HCEC 1CT (cell line): ENCODE data around the gene PTPRT.
"Not testable (repeated sequence)": the region's sequence is repeated elsewhere in the genome, so short reads cannot be mapped to it uniquely, and the experiment has no call there.

Source experiments
- DNase-seq: peaks from one replicate; pipeline ENCODE4 v3.0.0-alpha.2; 2017

Gene PTPRT

DNA sequence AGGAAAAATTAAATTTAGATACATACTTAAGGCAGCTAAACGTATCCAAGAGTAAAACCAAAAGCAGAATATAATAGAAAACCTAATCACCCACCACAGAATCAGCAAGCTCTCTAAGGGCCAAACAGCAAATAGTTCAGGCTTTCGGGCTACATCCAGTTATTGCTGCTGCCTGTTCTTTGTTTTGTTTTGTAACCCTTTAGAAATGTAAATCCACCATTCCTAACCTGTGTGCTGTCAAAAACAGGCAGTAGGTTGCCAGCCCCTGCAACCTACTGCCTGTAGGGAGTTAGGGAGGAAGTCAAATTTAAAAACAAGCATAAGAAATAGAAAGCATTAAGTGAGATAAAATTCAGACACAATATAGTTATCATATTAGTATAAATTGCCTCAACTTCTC is 225.9 kb downstream of the PTPRT start:
- no peak for DNase-seq

DNA sequence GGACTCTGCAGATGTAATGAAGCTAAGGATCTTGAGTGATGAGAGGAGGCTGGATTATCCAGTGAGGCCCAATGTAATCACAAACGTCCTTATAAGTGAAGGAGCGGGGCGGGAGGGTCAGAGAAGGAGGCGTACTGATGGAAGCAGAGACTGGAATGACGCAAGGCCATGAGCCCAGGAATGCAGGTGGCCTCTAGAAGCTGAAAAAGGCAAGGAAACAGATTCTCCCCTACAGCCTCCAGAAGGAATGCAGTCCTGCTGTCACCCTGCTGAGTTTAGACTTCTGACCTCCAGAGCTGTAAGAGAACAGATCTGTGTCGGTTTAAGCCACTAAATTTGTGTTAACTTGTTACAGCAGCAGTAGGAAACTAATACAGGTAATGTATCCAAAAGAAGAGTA is 227.9 kb downstream of the PTPRT start:
- no peak for DNase-seq

DNA sequence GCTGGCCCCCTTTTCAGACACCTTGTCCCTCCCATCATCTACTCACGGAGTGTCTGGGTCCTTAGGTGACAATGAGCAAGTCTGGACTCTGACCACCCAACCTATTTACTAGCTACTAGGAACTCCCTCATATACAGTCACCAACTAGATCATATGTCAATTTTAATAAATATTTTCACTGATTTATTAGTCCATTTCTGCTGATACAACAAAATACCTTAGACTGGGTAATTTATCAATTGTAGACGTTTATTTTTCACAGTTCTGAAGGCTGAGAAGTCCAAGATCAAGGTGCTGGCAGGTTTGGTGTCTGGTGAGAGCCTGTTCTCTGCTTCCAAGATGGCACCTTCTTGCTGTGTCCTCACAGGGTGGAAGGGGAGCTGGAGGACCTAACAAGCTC is 229.7 kb downstream of the PTPRT start:
- no peak for DNase-seq

DNA sequence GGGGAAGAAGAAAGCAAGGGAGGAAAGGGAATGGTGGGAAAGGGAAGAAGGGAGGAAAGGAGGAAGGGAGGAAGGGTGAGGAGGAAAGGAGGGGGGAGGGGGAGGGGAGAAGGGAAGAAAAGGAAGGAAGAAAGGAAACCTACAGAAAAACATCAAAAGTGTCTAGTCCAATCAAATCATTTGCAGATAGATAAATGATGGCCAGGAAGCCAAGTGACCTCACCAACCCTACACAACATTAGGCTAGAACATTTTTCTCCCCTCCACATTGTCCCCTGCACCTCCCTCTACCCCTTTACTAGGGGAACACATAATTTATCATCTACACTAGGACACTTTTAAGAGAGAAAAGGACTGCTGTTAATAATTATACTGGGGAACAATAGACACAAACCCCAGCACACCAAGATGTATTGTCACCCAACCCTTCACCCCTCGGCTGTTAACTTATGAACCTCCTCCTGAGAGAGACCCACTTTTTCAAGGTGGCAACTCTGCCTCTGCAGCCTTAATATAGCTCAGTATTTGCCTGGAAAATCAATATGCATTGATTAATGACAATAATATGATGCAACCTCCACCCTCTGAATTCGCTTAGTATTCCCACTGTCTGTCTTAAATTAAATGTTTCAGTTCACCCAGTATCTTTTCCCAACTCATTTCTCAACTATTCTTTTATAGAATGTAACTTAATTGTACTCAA is 231.2 kb downstream of the PTPRT start:
- no peak for DNase-seq

DNA sequence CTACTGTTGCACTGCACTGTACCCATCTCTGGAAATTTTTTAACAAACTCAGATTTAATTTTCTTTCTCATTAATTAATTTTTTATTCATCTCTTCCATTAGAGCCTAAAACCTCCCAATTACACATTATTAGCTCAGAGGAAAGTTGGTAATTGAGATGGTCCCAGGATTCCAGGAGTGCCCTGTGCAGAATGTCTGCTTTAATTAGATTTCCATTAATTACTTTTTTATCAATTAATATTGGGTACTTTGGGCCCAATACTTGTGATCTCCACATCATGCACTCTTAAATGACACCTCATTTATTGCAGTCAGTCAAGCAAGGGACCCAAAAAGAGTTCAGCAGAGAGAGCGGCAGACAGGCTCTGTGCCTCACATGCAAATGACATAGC is 232.0 kb downstream of the PTPRT start:
- DNase-seq: no peak

DNA sequence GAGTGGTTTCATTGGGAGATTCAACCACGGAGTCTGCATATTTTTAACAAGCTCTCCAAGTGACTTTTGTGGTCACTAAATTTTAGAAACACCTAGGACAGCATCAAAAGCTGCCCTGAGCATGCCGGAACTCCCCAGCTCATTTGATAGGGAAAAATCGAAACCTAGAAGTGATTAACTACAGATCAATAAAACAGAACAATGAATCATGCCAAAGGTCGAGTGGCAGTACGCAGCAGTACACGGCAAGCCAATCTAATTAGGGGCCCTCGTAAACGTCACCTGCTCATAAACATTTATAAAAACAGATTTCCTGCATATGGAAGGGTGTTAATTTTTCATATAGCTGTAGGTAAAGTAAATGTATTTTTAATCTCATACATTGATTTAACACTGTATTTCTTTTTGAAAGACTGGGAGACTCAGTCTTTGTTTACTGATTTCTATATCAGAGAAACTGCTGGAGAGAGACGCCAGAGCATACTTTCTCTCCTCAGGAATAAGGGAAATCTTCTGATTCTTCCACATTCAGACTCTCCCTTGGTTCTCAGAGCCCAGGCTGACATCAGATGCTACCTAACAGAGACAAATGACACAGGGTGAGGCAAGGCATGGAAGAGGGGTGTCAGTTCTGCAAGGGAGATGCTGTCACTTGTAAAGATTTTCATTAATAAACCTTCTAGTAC is 232.5 kb downstream of the PTPRT start:
- DNase-seq: no peak

DNA sequence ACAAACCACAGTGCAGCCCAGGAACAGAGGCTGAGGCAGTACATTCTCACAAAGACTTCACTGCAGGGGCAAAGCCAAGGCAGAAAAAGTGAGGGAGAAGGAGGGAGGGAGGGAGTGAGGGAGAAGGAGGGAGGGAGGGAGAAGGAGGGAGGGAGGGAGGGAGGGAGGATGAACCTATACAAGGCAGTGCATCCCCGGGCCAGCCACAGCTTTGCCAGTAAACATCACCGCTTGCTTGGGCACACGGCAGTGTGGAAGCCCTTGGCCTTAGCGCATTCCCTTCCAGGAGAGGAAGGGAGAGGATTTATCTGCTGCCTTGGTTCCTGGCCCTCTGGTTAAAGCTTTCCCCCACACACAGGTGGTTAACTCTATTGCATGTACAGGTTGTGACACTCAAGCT is 234.0 kb downstream of the PTPRT start:
- DNase-seq: no peak

DNA sequence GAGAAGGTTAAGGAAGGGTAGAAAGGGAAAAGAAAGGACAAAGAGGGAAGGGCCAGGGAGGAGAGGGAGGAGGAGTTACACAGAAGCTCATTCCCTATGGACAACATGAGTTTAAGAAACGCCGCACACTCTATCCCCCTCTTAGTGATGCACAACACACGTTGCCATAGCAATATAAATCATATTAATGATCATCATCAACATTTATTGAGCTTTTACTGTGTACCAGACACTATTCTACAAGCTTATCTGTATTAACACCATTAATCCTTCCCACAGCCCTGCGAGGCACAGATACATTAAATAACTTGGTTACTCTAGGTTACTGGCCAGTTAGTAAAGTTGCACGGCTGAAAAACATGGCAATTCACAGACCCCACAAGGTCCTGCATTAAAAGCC is 234.8 kb downstream of the PTPRT start:
- DNase-seq: no peak

DNA sequence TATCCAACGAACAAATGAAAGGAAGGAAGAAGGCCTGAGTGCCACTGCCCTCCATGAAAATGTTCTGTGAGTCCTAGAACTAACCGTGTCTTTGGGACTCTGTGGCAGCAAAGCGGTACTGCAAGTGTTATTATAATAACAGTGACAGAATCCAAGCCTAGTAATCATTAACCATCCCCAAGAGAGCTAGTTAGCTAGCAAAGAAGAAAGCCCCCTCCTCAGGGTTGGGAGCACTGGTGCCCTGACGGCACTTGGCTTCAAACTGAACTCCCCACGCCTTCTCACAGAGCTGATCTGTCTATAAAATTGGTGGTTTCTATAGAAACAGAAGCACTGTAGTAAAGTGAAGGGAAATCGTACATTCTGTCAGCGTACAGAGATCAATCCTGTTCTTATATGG is 239.8 kb downstream of the PTPRT start:
- DNase-seq: no peak

DNA sequence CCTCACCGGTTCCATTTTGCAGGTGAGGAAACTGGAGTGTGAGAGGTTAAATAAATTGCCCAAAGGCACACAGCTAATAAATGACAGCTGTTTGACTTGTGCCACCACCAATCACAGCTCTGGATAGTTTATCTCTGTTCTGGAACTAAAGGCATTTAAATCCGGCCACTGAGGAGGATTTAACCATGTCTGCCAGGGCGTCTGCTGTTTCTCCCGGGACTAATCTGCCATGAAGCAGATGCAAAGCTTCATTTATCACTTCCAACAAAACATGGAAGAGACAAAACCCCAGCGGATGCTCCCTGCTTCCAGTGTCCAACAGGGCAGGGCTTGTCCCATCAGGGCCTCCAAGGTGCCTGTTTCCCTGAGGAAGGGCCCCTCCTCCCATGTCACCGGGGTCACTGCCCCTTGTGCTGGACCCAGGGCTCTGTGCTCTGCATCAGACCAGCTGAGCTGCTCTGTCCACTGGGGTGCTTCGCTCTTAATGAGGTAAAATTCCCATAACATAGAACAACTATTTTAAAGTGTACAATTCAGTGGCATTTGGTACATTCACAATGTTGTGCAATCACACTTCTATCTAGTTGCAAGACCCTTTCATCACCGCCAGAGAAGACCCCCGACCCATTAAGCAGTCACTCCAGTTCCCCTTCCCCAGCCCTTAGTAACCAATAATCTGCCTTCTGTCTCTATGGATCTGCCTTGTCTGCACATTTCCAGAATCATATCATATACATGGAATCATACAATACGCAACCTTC is 244.3 kb downstream of the PTPRT start:
- no peak for DNase-seq

DNA sequence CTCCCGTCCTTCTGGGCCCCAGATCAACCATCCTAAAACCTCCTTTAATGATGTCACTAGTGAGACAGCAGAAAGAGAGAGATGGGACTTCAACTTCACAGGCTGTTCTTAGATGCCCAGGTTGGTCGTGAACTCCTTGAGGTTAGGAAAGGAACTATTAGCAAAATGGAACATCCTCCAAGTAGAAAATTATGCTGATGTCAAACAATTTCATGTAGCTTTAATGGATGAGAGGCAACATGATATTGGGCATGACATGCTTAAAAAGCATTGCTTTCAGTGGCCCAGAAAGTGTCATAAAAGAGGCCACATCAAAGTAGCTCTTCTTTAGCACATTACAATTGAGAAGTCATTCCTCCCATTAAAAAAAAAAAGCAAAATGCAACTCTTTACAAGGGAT is 248.1 kb downstream of the PTPRT start:
- no peak for DNase-seq

DNA sequence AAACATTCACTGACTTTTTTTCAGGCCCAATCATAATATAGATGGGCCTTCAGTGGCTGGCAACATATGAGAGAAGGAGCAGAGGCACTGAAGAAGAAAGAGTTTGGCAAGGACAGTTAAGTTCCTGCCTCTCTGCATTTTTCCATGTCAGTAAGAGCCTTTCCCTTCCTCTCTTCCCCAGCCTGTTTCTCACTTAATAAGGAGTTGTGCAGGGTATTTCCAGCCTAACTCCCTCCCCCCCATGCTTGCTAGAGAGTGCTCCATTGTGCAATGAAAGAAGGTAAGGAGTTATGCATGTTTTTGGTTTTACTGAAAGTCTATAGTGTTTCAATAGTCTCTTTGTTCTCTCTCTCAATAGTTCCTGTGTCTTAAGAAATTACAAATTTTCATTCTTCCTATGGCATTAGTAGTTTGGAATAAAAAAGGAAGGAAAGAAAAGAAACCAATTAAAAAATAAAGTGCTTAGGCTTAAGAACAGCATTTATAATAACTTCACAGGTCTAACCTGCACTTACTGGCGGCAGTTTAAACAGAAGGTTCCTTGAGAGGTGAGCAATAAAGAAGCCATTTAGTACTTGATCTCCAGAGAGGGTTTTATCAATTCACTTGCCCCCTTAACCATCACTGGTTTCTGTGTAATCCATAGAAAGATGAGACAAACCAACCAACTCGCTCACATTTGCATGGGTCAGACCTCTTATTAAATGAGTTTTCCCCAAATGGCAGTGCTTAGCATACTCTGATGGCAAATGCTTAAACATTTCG is 251.1 kb downstream of the PTPRT start:
- DNase-seq: no peak

DNA sequence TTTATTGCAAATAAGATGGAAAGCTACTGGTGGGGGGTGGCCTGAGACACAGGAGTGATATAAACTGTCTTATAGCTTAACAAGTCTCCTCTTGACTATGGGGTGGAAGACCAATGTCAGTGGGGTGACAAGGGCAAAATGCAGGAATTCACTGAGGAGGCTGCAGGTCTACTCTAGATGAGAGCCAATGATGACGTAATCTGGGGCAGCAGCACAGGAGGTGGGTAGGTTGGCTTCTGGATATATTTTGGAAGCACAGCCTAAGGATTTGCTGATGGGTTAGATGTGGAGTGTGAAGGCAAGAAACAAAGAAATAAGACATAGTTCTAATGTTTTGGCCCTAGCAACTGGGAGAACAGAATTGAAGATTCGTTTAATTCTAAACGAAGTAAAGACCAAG is 253.2 kb downstream of the PTPRT start:
- no peak for DNase-seq

DNA sequence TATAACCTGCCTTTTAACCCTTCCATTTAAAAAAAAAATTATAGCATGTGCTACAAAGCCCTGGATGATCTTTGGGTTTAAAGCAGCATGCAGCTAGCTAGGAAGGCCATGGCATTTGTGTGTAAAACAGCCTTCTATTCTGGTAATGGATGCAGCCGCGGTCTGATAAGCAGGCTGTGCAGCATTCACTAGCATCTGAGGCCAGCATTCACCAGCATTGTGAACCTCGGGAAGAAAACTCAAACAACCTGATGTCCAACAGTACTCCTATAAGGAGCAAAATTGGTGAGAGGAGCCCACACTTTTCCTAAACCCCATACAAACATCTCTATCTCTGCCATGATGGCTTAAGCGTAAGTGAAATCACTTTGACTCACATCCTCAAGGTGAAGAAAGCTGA is 265.5 kb downstream of the PTPRT start:
- no peak for DNase-seq

DNA sequence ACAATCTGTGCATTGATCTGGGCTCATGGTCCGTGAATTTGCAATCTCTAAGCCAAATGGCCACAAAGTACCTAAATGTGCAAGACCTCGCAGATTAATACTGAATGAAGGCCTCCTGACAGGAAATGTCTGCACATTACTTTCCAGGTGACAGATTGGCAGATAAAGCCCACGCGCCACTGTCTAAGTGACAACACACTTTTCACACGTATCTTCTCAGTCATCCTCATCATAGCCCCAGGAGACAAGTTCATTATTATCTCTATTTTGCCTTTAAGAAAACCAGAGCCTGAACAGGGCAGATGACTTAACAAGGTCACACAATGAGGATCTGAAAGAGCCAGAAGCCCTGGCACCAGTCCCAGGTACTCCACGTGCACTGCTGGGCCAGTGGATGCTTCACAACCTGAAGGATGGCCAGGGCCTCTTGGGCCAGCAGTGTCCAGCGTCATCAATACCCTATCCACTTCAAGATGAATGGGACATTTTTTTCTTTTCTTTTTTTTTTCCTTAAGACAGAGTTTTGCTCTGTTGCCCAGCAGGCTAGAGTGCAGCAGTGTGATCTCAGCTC is 266.3 kb downstream of the PTPRT start:
- DNase-seq: no peak

DNA sequence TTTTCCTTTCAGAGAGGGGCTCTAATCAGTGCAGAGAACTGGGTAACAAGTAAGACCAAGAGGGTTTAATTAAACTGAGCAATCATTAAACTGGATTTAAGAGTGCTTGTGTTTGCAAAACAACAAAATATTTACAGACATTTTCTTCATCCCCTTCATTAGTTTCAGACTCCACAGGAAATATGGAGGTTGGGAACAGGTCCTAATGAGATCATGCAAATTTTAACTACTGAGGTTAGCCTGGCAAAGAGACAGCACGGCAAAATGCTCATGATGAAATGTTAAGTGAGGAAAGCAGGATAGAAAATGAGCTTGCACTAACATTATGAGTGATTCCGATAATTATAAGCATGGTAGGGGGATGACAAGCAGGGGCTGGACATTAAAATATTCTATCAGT is 268.9 kb downstream of the PTPRT start:
- no peak for DNase-seq

DNA sequence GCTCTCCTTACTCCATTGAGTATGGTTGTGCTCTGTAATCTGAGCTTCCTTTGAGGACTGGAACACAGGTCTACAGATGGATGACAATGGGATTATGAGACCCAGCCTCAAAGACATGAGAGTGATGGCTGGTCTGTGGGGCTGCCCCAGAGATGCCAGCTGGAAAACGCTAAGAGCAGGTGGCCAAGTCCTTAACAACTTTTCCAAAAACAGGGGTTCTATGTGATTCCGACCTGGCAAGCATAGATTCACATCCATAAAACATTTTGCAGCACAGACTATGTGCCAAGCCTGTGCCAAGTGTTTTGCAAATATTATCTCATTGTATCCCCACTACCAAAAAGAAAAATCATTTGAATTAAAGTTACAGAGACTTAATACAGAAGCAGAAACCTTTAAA is 270.4 kb downstream of the PTPRT start:
- DNase-seq: no peak

DNA sequence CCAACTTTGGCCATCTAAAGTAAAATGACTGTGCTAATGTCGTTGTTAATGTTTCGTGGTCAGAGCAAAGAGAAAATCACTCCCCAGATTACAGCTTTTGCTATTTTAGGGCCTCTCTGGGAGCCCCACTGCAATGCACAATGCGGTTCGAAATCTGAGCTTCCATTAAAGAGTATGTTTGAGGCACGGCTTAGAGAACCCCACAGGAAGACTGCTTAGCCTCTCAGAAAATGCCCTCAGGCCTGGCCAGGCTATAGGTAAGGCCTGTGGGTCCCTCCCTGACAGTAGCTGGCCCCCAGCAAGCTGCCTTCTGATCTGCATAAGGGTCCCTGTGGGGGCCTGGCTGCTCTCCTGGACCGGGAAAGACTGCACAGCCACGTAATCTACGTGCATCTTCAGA is 274.6 kb downstream of the PTPRT start:
- DNase-seq: no peak

DNA sequence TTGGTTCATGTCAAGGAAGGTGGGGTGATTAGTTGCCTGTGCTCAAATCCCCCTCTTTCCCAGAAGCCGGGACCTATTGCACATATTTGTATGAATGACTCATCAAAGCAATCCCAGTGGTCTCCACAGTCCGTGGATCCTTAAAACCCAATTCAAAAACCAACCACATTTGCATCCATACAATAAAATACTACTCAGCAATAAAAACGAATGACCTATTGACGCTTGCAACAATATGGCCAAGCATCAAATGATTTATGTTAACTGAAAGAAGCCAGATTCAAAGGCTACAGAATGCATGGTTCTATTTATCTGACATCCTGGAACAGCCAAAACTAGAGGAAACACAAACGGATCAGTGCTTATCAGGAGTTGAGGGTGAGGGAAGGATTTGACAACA is 275.4 kb downstream of the PTPRT start:
- no peak for DNase-seq

DNA sequence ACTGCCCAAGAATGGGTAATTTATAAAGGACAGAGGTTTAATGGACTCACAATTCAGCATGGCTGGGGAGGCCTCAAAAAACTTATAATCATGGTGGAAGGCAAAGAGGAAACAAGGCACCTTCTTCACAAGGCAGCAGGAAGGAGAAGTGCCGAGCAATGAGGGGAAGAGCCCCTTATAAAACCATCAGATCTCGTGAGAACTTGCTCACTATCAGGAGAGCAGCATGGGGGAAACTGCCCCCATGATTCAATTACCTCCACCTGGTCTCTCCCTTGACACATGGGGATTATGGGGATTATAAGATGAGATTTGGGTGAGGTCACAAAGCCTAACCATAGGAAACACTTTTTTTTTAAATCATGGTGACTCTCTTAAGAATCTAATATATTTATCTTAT is 278.9 kb downstream of the PTPRT start:
- not testable (repeated sequence) for DNase-seq

DNA sequence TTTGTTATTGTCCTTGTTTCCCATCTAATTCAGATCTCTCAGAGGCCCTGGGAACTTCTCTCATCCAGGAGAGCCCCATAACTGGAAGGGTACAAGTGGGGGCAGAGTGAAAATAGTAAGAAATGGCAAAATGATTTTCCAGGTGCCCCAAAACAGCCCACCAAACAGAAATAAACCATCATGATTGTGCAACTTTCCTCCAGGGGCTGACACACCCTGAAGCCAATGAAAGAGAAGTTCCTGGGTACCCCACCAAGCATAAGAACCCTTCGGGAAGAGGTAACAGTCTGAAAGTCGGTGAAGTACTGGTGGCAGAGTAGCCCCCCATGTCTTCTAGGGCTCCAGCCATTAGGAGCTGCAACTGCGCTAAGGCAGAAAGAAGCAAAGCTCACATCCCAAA is 282.0 kb downstream of the PTPRT start:
- no peak for DNase-seq

DNA sequence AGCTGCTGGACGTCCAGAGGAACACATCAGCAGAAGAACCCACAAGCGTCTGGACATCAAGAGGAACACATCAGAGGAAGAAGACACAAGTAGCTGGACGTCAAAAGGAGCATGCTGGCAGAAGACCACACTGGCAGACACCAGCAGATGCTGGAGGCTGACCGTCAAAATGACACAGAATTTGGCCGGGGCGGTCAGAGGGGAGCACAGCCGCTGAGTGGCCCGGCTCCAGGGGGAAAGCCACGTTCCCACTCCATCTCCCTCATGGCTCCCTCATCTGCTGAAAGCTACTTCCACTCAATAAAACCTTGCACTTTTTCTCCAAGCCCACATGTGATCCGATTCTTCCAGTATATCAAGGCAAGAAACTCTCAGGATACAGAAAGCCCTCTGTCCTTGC is 283.6 kb downstream of the PTPRT start:
- no peak for DNase-seq

DNA sequence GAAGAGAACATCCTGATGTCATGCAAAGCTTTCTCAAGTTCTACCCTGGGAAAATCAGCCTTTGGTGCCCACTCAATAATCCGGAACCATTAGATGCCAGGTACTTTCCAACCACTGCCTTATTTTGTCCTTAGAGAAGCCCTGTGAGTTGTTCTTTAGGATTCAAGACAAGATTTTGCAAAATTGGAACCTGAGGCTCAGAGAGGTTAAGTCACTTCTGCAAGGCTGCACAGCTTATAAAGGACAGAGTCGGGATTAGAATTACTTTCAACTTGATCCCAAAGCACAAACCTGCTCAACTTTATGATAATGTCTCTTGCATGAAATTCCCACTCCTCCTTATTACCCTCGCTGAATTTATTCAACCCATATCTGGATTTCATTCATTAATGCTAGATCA is 287.2 kb downstream of the PTPRT start:
- no peak for DNase-seq
